ENCODE results near the gene MTA1. TPM values are rescaled to one million over a fixed set of nuclear protein-coding genes. Genes with fewer than 3 reads are reported as not detected.

The MTA1 gene
- total RNA-seq, 1 donor from 2014 or later, result 172 TPM

GRCh38 chr14:105426416-105427130 is 6.9 kb downstream of the MTA1 start:
- H3K4me3 Mint-ChIP-seq (ENCODE audit: low read depth), result no peak overlapping the region
- H3K9me3 Mint-ChIP-seq, result no peaks in the 10 kb centered on the region
- no peaks in the 10 kb centered on the region for H3K27me3 Mint-ChIP-seq (ENCODE audit: low read depth)
- intact Hi-C loops (cut with micrococcal nuclease), result no loop called here
- no peak for DNase-seq (ENCODE audit: low spot score)
- no peak overlapping the region for H3K27ac Mint-ChIP-seq
- peaks cover 53% of the 10 kb centered on the region for H3K36me3 Mint-ChIP-seq (ENCODE audit: low read depth)
- H3K4me1 Mint-ChIP-seq (ENCODE audit: low read depth), result peaks cover 11% of the 10 kb centered on the region

GRCh38 chr14:105427412-105427811 is 7.8 kb downstream of the MTA1 start:
- H3K36me3 Mint-ChIP-seq (ENCODE audit: low read depth), result peaks cover 47% of the 10 kb centered on the region
- intact Hi-C loops (cut with micrococcal nuclease), result no loop called here
- H3K27me3 Mint-ChIP-seq (ENCODE audit: low read depth), result no peaks in the 10 kb centered on the region

GRCh38 chr14:105427936-105428485 is 8.4 kb downstream of the MTA1 start:
- H3K27me3 Mint-ChIP-seq (ENCODE audit: low read depth), result no peaks in the 10 kb centered on the region
- H3K4me1 Mint-ChIP-seq (ENCODE audit: low read depth), result no peaks in the 10 kb centered on the region
- peaks cover 41% of the 10 kb centered on the region for H3K36me3 Mint-ChIP-seq (ENCODE audit: low read depth)
- no peak overlapping the region for H3K4me3 Mint-ChIP-seq (ENCODE audit: low read depth)
- DNase-seq (ENCODE audit: low spot score), result no peak
- intact Hi-C loops (cut with micrococcal nuclease), result no loop called here
- H3K9me3 Mint-ChIP-seq, result no peaks in the 10 kb centered on the region
- no peak overlapping the region for H3K27ac Mint-ChIP-seq

More at GRCh38 chr14:105427412-105427811, 7.8 kb downstream of the MTA1 start:
- Mint-ChIP-seq H3K9me3 (no peaks in the 10 kb centered on the region), H3K4me3 (ENCODE audit: low read depth) (no peak overlapping the region), H3K27ac (no peak overlapping the region), H3K4me1 (ENCODE audit: low read depth) (peaks cover 5% of the 10 kb centered on the region)
- no peak for DNase-seq (ENCODE audit: low spot score)

- H3K4me3 Mint-ChIP-seq (ENCODE audit: low read depth), result no peak overlapping the region
- H3K36me3 Mint-ChIP-seq (ENCODE audit: low read depth), result peaks cover 40% of the 10 kb centered on the region
- peaks cover 3% of the 10 kb centered on the region for H3K4me1 Mint-ChIP-seq (ENCODE audit: low read depth)
- intact Hi-C loops (cut with micrococcal nuclease), result no loop called here
- DNase-seq (ENCODE audit: low spot score), result no peak
- H3K27ac Mint-ChIP-seq, result no peak overlapping the region
- no peaks in the 10 kb centered on the region for H3K27me3 Mint-ChIP-seq (ENCODE audit: low read depth)
- H3K9me3 Mint-ChIP-seq, result no peaks in the 10 kb centered on the region
These were observed 10.4 kb downstream of the MTA1 start for GRCh38 chr14:105430042-105430441.

GRCh38 chr14:105430565-105430964 is 10.9 kb downstream of the MTA1 start:
- intact Hi-C loops (cut with micrococcal nuclease), result no loop called here
- Mint-ChIP-seq H3K9me3 (no peaks in the 10 kb centered on the region), H3K36me3 (ENCODE audit: low read depth) (peaks cover 43% of the 10 kb centered on the region), H3K4me1 (ENCODE audit: low read depth) (peaks cover 5% of the 10 kb centered on the region), H3K4me3 (ENCODE audit: low read depth) (no peak overlapping the region), H3K27me3 (ENCODE audit: low read depth) (no peaks in the 10 kb centered on the region), H3K27ac (no peak overlapping the region)
- DNase-seq (ENCODE audit: low spot score), result no peak

GRCh38 chr14:105431256-105431655 is 11.6 kb downstream of the MTA1 start:
- Mint-ChIP-seq H3K27me3 (ENCODE audit: low read depth) (no peaks in the 10 kb centered on the region), H3K4me3 (ENCODE audit: low read depth) (no peak overlapping the region), H3K4me1 (ENCODE audit: low read depth) (peaks cover 5% of the 10 kb centered on the region), H3K36me3 (ENCODE audit: low read depth) (peaks cover 48% of the 10 kb centered on the region), H3K27ac (no peak overlapping the region), H3K9me3 (no peaks in the 10 kb centered on the region)
- intact Hi-C loops (cut with micrococcal nuclease), result no loop called here
- DNase-seq (ENCODE audit: low spot score), result no peak

- Mint-ChIP-seq H3K27ac (no peak overlapping the region), H3K9me3 (no peaks in the 10 kb centered on the region), H3K4me3 (ENCODE audit: low read depth) (no peak overlapping the region), H3K27me3 (ENCODE audit: low read depth) (no peaks in the 10 kb centered on the region), H3K4me1 (ENCODE audit: low read depth) (peaks cover 5% of the 10 kb centered on the region), H3K36me3 (ENCODE audit: low read depth) (peaks cover 35% of the 10 kb centered on the region)
- DNase-seq (ENCODE audit: low spot score), result no peak
- intact Hi-C loops (cut with micrococcal nuclease), result no loop called here
These were observed 13.0 kb downstream of the MTA1 start for GRCh38 chr14:105432657-105433056.

GRCh38 chr14:105433161-105433605 is 13.6 kb downstream of the MTA1 start:
- H3K27ac Mint-ChIP-seq, result no peak overlapping the region
- H3K36me3 Mint-ChIP-seq (ENCODE audit: low read depth), result peaks cover 32% of the 10 kb centered on the region
- no peaks in the 10 kb centered on the region for H3K9me3 Mint-ChIP-seq
- DNase-seq (ENCODE audit: low spot score), result no peak
- H3K27me3 Mint-ChIP-seq (ENCODE audit: low read depth), result no peaks in the 10 kb centered on the region
- intact Hi-C loops (cut with micrococcal nuclease), result no loop called here
- H3K4me1 Mint-ChIP-seq (ENCODE audit: low read depth), result peaks cover 5% of the 10 kb centered on the region
- H3K4me3 Mint-ChIP-seq (ENCODE audit: low read depth), result no peak overlapping the region

GRCh38 chr14:105436402-105436801 is 16.8 kb downstream of the MTA1 start:
- Mint-ChIP-seq H3K27ac (no peak overlapping the region), H3K36me3 (ENCODE audit: low read depth) (peaks cover 11% of the 10 kb centered on the region), H3K27me3 (ENCODE audit: low read depth) (no peaks in the 10 kb centered on the region), H3K9me3 (no peaks in the 10 kb centered on the region), H3K4me1 (ENCODE audit: low read depth) (peaks cover 5% of the 10 kb centered on the region), H3K4me3 (ENCODE audit: low read depth) (no peak overlapping the region)
- intact Hi-C loops (cut with micrococcal nuclease), result no loop called here
- DNase-seq (ENCODE audit: low spot score), result no peak

GRCh38 chr14:105436891-105437722 is 17.5 kb downstream of the MTA1 start:
- no peaks in the 10 kb centered on the region for H3K27me3 Mint-ChIP-seq (ENCODE audit: low read depth)
- H3K36me3 Mint-ChIP-seq (ENCODE audit: low read depth), result peaks cover 15% of the 10 kb centered on the region
- H3K9me3 Mint-ChIP-seq, result no peaks in the 10 kb centered on the region
- no peak overlapping the region for H3K27ac Mint-ChIP-seq
- no peak for DNase-seq (ENCODE audit: low spot score)
- intact Hi-C loops (cut with micrococcal nuclease), result no loop called here
- H3K4me3 Mint-ChIP-seq (ENCODE audit: low read depth), result no peak overlapping the region
- H3K4me1 Mint-ChIP-seq (ENCODE audit: low read depth), result peaks cover 5% of the 10 kb centered on the region

GRCh38 chr14:105437723-105438500 is 18.3 kb downstream of the MTA1 start:
- DNase-seq (ENCODE audit: low spot score), result no peak
- Mint-ChIP-seq H3K27me3 (ENCODE audit: low read depth) (no peaks in the 10 kb centered on the region), H3K27ac (no peak overlapping the region), H3K36me3 (ENCODE audit: low read depth) (peaks cover 15% of the 10 kb centered on the region), H3K4me3 (ENCODE audit: low read depth) (no peak overlapping the region), H3K9me3 (no peaks in the 10 kb centered on the region), H3K4me1 (ENCODE audit: low read depth) (peaks cover 5% of the 10 kb centered on the region)
- intact Hi-C loops (cut with micrococcal nuclease), result no loop called here

GRCh38 chr14:105439179-105439578 is 19.6 kb downstream of the MTA1 start:
- Mint-ChIP-seq H3K4me1 (ENCODE audit: low read depth) (peaks cover 5% of the 10 kb centered on the region), H3K27me3 (ENCODE audit: low read depth) (no peaks in the 10 kb centered on the region), H3K4me3 (ENCODE audit: low read depth) (no peak overlapping the region), H3K9me3 (no peaks in the 10 kb centered on the region), H3K36me3 (ENCODE audit: low read depth) (peaks cover 15% of the 10 kb centered on the region), H3K27ac (no peak overlapping the region)
- intact Hi-C loops (cut with micrococcal nuclease), result no loop called here
- DNase-seq (ENCODE audit: low spot score), result no peak
